ENCODE data around the gene ENPP3.

DNA sequence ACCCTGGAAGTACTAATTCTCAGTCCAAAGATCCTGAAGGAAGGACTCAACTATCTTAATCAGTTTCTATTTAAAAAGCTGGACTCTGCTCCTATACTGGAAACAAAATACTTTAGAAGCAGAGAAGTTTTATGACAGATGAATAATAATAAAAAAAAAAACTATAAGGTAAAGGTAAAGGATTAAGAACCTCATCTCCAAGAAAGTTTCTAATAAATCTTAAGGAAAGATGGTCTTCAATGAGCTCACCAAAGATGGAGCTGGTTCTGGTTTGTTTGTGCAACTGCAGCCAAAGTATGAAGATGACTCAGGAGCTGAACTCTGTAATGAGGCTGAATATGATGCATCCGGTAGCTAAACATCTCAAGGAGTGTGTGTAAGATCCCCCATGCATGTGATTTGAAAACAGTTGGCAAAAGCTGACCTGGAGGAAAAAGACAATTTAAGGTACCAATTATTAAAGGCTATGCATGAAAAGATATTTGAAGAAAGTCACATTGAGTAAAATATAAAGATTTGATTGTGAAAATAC lies 34.3 kb upstream of the ENPP3 start:
- TF ChIP-seq POLR2AphosphoS5 (IDR thresholded peaks at IDR 0.05; ENCODE audit: low read depth, low read length) (no peak), JUND (IDR thresholded peaks at IDR 0.05) (0 out of 2 replicates have a peak, but pooled peaks have one; percentile 32), EP300 (IDR thresholded peaks at IDR 0.05; ENCODE audit: borderline replicate concordance in 1 of 2, low read depth in 1 of 2, low read length in 1 of 2) (no peak), RCOR1 (IDR thresholded peaks at IDR 0.05; ENCODE audit: low read length) (no peak), TAF1 (IDR thresholded peaks at IDR 0.05; ENCODE audit: borderline replicate concordance, low read depth, low read length) (no peak), PBX3 (IDR thresholded peaks at IDR 0.05) (no peak), CHD2 (IDR thresholded peaks at IDR 0.05; ENCODE audit: low read length, partially characterized antibody) (no peak), RAD21 (IDR thresholded peaks at IDR 0.05; ENCODE audit: low read length) (no peak), YY1 (IDR thresholded peaks at IDR 0.05; ENCODE audit: low read depth) (no peak)
- TF ChIP-seq, protein P1, sequence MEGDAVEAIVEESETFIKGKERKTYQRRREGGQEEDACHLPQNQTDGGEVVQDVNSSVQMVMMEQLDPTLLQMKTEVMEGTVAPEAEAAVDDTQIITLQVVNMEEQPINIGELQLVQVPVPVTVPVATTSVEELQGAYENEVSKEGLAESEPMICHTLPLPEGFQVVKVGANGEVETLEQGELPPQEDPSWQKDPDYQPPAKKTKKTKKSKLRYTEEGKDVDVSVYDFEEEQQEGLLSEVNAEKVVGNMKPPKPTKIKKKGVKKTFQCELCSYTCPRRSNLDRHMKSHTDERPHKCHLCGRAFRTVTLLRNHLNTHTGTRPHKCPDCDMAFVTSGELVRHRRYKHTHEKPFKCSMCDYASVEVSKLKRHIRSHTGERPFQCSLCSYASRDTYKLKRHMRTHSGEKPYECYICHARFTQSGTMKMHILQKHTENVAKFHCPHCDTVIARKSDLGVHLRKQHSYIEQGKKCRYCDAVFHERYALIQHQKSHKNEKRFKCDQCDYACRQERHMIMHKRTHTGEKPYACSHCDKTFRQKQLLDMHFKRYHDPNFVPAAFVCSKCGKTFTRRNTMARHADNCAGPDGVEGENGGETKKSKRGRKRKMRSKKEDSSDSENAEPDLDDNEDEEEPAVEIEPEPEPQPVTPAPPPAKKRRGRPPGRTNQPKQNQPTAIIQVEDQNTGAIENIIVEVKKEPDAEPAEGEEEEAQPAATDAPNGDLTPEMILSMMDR (IDR thresholded peaks at IDR 0.05), result no peak
